T-helper 2 cell (primary cell): ENCODE measurements around the gene NLGN4Y.

ENCODE experiments used
- DNase-seq, 5 experiments: peaks; one replicate each; pipeline versions ENCODE4 v3.0.0 to v3.0.0-alpha.2; 2012 to 2022

Gene NLGN4Y

GRCh38 chrY:14644157-14644952, 120.0 kb downstream of the NLGN4Y start:
- DNase-seq: no peak

GRCh38 chrY:14679181-14679580, 154.9 kb downstream of the NLGN4Y start:
- no peak for DNase-seq

- DNase-seq: no peak
Observed at GRCh38 chrY:14694543-14694942, 170.2 kb downstream of the NLGN4Y start.

GRCh38 chrY:14708158-14708557, 183.8 kb downstream of the NLGN4Y start:
- DNase-seq: no peak

GRCh38 chrY:14741596-14741995, 217.3 kb downstream of the NLGN4Y start:
- DNase-seq: no peak

- no peak for DNase-seq
Observed at GRCh38 chrY:14748329-14748728, 224.0 kb downstream of the NLGN4Y start.

GRCh38 chrY:14755571-14755970, 231.2 kb downstream of the NLGN4Y start:
- no peak for DNase-seq

GRCh38 chrY:14762903-14763302, 238.6 kb downstream of the NLGN4Y start:
- no peak for DNase-seq

GRCh38 chrY:14763600-14763999, 239.3 kb downstream of the NLGN4Y start:
- DNase-seq: no peak

GRCh38 chrY:14778208-14778607, 253.9 kb downstream of the NLGN4Y start:
- no peak for DNase-seq

- DNase-seq: no peak
Observed at GRCh38 chrY:14793104-14793503, 268.8 kb downstream of the NLGN4Y start.

GRCh38 chrY:14793674-14794073, 269.3 kb downstream of the NLGN4Y start:
- DNase-seq: no peak

- no peak for DNase-seq
Observed at GRCh38 chrY:14798010-14798409, 273.7 kb downstream of the NLGN4Y start.

GRCh38 chrY:14801096-14801495, 276.8 kb downstream of the NLGN4Y start:
- no peak for DNase-seq

- peak in 1 of 5 experiments; percentile 46 for DNase-seq
Observed at GRCh38 chrY:14802125-14802524, 277.8 kb downstream of the NLGN4Y start.

GRCh38 chrY:14804041-14804440, 279.7 kb downstream of the NLGN4Y start:
- DNase-seq: no peak

GRCh38 chrY:14818452-14818851, 294.1 kb downstream of the NLGN4Y start:
- no peak for DNase-seq

GRCh38 chrY:14822201-14822600, 297.9 kb downstream of the NLGN4Y start:
- DNase-seq: no peak

GRCh38 chrY:14822906-14823305, 298.6 kb downstream of the NLGN4Y start:
- no peak for DNase-seq

GRCh38 chrY:14824583-14824982, 300.3 kb downstream of the NLGN4Y start:
- no peak for DNase-seq

GRCh38 chrY:14825728-14826127, 301.4 kb downstream of the NLGN4Y start:
- DNase-seq: no peak

- DNase-seq: no peak
Observed at GRCh38 chrY:14828531-14828930, 304.2 kb downstream of the NLGN4Y start.

GRCh38 chrY:14829366-14829885, 305.1 kb downstream of the NLGN4Y start:
- DNase-seq: no peak
